HG03575 (cell line): ENCODE results near the gene CCL18.
"Not testable (repeated sequence)": the region's sequence is repeated elsewhere in the genome, so short reads cannot be mapped to it uniquely, and the experiment has no call there.

Experiments
- ATAC-seq: cut with Tn5 transposase; IDR thresholded peaks from one replicate; pipeline ENCODE4 v1.9.1; 2021; ENCODE audit not compliant: unreplicated experiment, insufficient number of reproducible peaks, low FRiP score; ENCODE audit errors: extremely low read depth

The CCL18 gene

GRCh38 chr17:36118477-36119353, 54.6 kb downstream of the CCL18 start:
- no peak for ATAC-seq

DNA sequence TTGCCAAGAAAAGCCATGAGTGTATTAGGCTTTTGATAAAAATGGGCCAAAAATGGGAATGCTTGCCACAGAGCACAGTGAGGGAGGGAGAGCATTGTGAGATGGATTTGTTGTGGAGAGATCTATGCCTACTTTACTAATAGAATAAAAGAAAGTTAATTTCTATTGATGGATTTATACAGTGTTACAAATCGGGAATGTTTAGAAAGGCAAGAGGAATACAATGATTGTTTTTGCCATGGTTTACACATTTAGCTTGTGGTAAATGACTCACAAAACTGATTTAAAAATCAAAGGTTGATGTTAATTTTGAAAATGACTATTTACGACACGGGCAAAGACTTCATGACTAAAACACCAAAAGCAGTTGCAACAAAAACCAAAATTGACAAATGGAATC, 56.1 kb downstream of the CCL18 start:
- no peak for ATAC-seq

DNA sequence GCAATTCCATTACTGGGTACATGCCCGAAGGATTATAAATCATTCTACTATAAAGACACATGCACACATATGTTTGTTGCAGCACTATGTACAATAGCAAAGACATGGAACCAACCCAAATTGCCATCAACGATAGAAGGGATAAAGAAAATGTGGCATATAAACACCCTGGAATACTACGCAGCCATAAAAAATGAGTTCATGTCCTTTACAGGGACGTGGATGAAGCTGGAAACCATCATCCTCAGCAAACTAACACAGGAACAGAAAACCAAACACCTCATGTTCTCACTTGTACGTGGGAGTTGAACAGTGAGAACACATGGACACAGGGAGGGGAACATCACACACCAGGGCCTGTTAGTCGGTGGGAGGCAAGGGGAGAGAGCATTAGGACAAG, 57.0 kb downstream of the CCL18 start:
- not testable (repeated sequence) for ATAC-seq
